ENCODE results near the gene EML6.

DNA sequence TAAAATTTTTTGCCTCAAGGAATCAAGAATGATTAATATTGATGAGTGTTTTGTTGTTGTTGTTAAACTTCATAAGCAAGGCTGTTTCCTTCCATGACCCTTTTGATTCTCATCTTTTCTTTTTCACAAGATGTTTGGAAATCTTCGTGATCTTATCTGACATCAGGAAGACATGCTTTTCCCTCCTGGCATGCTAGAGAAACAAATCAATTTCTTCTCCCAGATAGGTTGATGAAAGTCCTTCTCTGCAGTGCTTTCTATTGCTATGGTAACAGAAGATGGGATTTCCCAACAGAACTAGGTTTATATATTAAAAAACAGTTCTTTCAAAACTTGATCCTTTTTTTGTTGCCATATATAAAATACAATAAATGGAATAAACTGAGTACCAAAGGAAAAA, 85.2 kb downstream of the EML6 start:
- no peak for TF ChIP-seq POLR2A (IDR thresholded peaks at IDR 0.05)
- TF ChIP-seq, protein P1, sequence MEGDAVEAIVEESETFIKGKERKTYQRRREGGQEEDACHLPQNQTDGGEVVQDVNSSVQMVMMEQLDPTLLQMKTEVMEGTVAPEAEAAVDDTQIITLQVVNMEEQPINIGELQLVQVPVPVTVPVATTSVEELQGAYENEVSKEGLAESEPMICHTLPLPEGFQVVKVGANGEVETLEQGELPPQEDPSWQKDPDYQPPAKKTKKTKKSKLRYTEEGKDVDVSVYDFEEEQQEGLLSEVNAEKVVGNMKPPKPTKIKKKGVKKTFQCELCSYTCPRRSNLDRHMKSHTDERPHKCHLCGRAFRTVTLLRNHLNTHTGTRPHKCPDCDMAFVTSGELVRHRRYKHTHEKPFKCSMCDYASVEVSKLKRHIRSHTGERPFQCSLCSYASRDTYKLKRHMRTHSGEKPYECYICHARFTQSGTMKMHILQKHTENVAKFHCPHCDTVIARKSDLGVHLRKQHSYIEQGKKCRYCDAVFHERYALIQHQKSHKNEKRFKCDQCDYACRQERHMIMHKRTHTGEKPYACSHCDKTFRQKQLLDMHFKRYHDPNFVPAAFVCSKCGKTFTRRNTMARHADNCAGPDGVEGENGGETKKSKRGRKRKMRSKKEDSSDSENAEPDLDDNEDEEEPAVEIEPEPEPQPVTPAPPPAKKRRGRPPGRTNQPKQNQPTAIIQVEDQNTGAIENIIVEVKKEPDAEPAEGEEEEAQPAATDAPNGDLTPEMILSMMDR (IDR thresholded peaks at IDR 0.05), result no peak
- TF ChIP-seq EP300 (IDR thresholded peaks at IDR 0.05), result no peak
